ENCODE data around the gene CAMSAP2.

DNA sequence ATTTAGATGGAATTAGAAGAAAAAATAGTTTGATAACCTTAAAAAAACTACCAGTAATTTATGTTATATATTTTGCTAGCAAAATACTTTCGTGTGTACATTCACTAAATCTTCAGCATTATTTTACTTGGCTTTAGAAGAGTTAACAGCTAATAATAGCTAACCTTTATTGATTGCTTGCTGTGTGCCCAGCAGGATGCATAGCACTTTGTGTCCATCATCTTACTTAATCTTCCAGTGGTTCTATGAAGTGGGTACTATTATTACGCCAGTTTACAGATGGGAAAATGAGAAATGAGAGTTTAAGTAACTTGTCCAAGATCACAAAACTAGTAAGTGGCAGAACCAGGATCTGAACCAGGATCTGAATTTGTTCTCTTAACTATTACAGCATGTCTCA is 92.4 kb downstream of the CAMSAP2 start:
- TF ChIP-seq, protein P1, sequence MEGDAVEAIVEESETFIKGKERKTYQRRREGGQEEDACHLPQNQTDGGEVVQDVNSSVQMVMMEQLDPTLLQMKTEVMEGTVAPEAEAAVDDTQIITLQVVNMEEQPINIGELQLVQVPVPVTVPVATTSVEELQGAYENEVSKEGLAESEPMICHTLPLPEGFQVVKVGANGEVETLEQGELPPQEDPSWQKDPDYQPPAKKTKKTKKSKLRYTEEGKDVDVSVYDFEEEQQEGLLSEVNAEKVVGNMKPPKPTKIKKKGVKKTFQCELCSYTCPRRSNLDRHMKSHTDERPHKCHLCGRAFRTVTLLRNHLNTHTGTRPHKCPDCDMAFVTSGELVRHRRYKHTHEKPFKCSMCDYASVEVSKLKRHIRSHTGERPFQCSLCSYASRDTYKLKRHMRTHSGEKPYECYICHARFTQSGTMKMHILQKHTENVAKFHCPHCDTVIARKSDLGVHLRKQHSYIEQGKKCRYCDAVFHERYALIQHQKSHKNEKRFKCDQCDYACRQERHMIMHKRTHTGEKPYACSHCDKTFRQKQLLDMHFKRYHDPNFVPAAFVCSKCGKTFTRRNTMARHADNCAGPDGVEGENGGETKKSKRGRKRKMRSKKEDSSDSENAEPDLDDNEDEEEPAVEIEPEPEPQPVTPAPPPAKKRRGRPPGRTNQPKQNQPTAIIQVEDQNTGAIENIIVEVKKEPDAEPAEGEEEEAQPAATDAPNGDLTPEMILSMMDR (conservative IDR thresholded peaks at IDR 0.05; ENCODE audit: low read length): no peak
- TF ChIP-seq EZH2phosphoT487 (IDR thresholded peaks at IDR 0.05; ENCODE audit: borderline replicate concordance): no peak

All from Loucy (cell line).